HUES48 (cell line): ENCODE results near the gene SNTB2.

Experiments used
- H3K27ac ChIP-seq: one replicate; pipeline ENCODE4 v1.7.0; 2013; ENCODE audit warnings: low read depth, low read length, inconsistent platforms
- H3K27me3 ChIP-seq: 2 replicates; pipeline ENCODE4 v1.6.1; 2013; ENCODE audit warnings: mild to moderate bottlenecking, low read length; ENCODE audit not compliant: control insufficient read depth, insufficient read depth
- H3K36me3 ChIP-seq: 2 replicates; pipeline ENCODE4 v1.6.1; 2013; ENCODE audit warnings: low read length; ENCODE audit not compliant: control insufficient read depth, insufficient read depth
- H3K4me1 ChIP-seq: 2 replicates; pipeline ENCODE4 v1.6.1; 2013; ENCODE audit warnings: mild to moderate bottlenecking, low read length; ENCODE audit not compliant: control insufficient read depth, insufficient read depth
- H3K4me3 ChIP-seq: 2 replicates; pipeline ENCODE4 v1.5.1; 2013; ENCODE audit warnings: mild to moderate bottlenecking, low read depth, low read length
- H3K9ac ChIP-seq: 2 replicates; pipeline ENCODE4 v1.6.1; 2013; ENCODE audit warnings: mild to moderate bottlenecking, low read depth, low read length, moderate library complexity
- H3K9me3 ChIP-seq: 2 replicates; pipeline ENCODE4 v1.6.1; 2013; ENCODE audit warnings: low read length; ENCODE audit not compliant: control insufficient read depth, insufficient read depth

The SNTB2 gene

GRCh38 chr16:69307856-69308255, 120.9 kb downstream of the SNTB2 start:
- H3K4me3 ChIP-seq: no peak overlapping the region
- no peak overlapping the region for H3K27ac ChIP-seq
- H3K4me1 ChIP-seq: peaks cover 3% of the 10 kb centered on the region; the same call in 1 of the 2 replicates

GRCh38 chr16:69309316-69309715, 122.4 kb downstream of the SNTB2 start:
- Histone ChIP-seq H3K27ac (no peak overlapping the region), H3K27me3 (no peaks in the 10 kb centered on the region), H3K9ac (no peak overlapping the region), H3K9me3 (no peaks in the 10 kb centered on the region), H3K4me1 (peaks cover 3% of the 10 kb centered on the region; the same call in 1 of the 2 replicates), H3K4me3 (no peak overlapping the region), H3K36me3 (0 out of 2 replicates have a peak, but pooled peaks cover 11% of the 10 kb centered on the region)

More at GRCh38 chr16:69307856-69308255, 120.9 kb downstream of the SNTB2 start:
- Histone ChIP-seq H3K27me3 (no peaks in the 10 kb centered on the region), H3K9me3 (no peaks in the 10 kb centered on the region), H3K36me3 (0 out of 2 replicates have a peak, but pooled peaks cover 3% of the 10 kb centered on the region), H3K9ac (no peak overlapping the region)

- peaks cover 23% of the 10 kb centered on the region; the same call in 1 of the 2 replicates for H3K36me3 ChIP-seq
- no peaks in the 10 kb centered on the region for H3K27me3 ChIP-seq
- H3K4me3 ChIP-seq: peak within 1 kb of the TSS; percentile 76
- H3K4me1 ChIP-seq: peaks cover 3% of the 10 kb centered on the region; the same call in 1 of the 2 replicates
- peak within 1 kb of the TSS; percentile 65 for H3K27ac ChIP-seq
- H3K9me3 ChIP-seq: no peaks in the 10 kb centered on the region
- H3K9ac ChIP-seq: peak within 1 kb of the TSS; percentile 72
Measured at GRCh38 chr16:69310653-69311532, 123.9 kb downstream of the SNTB2 start, which contains the start of gene VPS4A. Gene VPS4A, plus strand, starts transcription at chr16:69311350. Its CDS starts 162 bp downstream, at chr16:69311512.

- Histone ChIP-seq H3K9me3 (no peaks in the 10 kb centered on the region), H3K9ac (peak overlapping the region; percentile 72), H3K27ac (peak overlapping the region; percentile 65), H3K4me1 (peaks cover 3% of the 10 kb centered on the region; the same call in 1 of the 2 replicates), H3K27me3 (no peaks in the 10 kb centered on the region), H3K36me3 (peaks cover 32% of the 10 kb centered on the region), H3K4me3 (peak overlapping the region; percentile 61)
Measured at GRCh38 chr16:69311533-69312387, 124.8 kb downstream of the SNTB2 start.

GRCh38 chr16:69313469-69313868, 126.5 kb downstream of the SNTB2 start:
- Histone ChIP-seq H3K9ac (no peak overlapping the region), H3K9me3 (no peaks in the 10 kb centered on the region), H3K4me3 (no peak overlapping the region), H3K27ac (no peak overlapping the region), H3K36me3 (peaks cover 44% of the 10 kb centered on the region), H3K27me3 (no peaks in the 10 kb centered on the region), H3K4me1 (peaks cover 3% of the 10 kb centered on the region; the same call in 1 of the 2 replicates)

GRCh38 chr16:69314534-69314933, 127.6 kb downstream of the SNTB2 start:
- Histone ChIP-seq H3K27me3 (no peaks in the 10 kb centered on the region), H3K9me3 (no peaks in the 10 kb centered on the region), H3K4me1 (peaks cover 3% of the 10 kb centered on the region; the same call in 1 of the 2 replicates), H3K9ac (no peak overlapping the region), H3K4me3 (no peak overlapping the region), H3K27ac (no peak overlapping the region), H3K36me3 (peaks cover 55% of the 10 kb centered on the region)

GRCh38 chr16:69315486-69316311, 128.7 kb downstream of the SNTB2 start:
- Histone ChIP-seq H3K4me3 (no peak overlapping the region), H3K36me3 (peaks cover 66% of the 10 kb centered on the region)

GRCh38 chr16:69316595-69317034, 129.7 kb downstream of the SNTB2 start:
- Histone ChIP-seq H3K9ac (no peak overlapping the region), H3K9me3 (no peaks in the 10 kb centered on the region), H3K27me3 (no peaks in the 10 kb centered on the region), H3K36me3 (peaks cover 75% of the 10 kb centered on the region), H3K4me3 (no peak overlapping the region), H3K4me1 (0 out of 2 replicates have a peak, but pooled peaks cover 3% of the 10 kb centered on the region), H3K27ac (no peak overlapping the region)

More at GRCh38 chr16:69315486-69316311, 128.7 kb downstream of the SNTB2 start:
- Histone ChIP-seq H3K27me3 (no peaks in the 10 kb centered on the region), H3K4me1 (peaks cover 3% of the 10 kb centered on the region; the same call in 1 of the 2 replicates), H3K27ac (no peak overlapping the region), H3K9me3 (no peaks in the 10 kb centered on the region), H3K9ac (no peak overlapping the region)

- H3K9me3 ChIP-seq: no peaks in the 10 kb centered on the region
- H3K4me1 ChIP-seq: no peaks in the 10 kb centered on the region
- no peaks in the 10 kb centered on the region for H3K27me3 ChIP-seq
- H3K36me3 ChIP-seq: peaks cover 88% of the 10 kb centered on the region
- H3K4me3 ChIP-seq: no peak overlapping the region
- H3K27ac ChIP-seq: no peak overlapping the region
- no peak overlapping the region for H3K9ac ChIP-seq
Measured at GRCh38 chr16:69318177-69318910, 131.4 kb downstream of the SNTB2 start.
